Mesothelial cell of epicardium (in vitro differentiated cells): ENCODE data around the gene ADM2. TPM values are rescaled to one million over a fixed set of nuclear protein-coding genes. Genes with fewer than 3 reads are reported as not detected.

Experiments
- DNase-seq, 2 experiments: peaks; one replicate each; pipeline ENCODE4 v3.0.0; 2021; ENCODE audit warnings: low spot score in 2 of 2; ENCODE audit not compliant: unreplicated experiment in 2 of 2
- H3K27ac Mint-ChIP-seq: 2 replicates; pipeline ENCODE4 v1.8.0; 2021; ENCODE audit warnings: mixed read lengths
- H3K27me3 Mint-ChIP-seq: 2 replicates; pipeline ENCODE4 v1.8.0; 2021; ENCODE audit warnings: low read depth, mixed read lengths
- H3K36me3 Mint-ChIP-seq: 2 replicates; pipeline ENCODE4 v1.8.0; 2021; ENCODE audit warnings: mixed read lengths
- H3K4me1 Mint-ChIP-seq: 2 replicates; pipeline ENCODE4 v1.8.0; 2021; ENCODE audit warnings: mixed read lengths
- H3K4me3 Mint-ChIP-seq: 2 replicates; pipeline ENCODE4 v1.8.0; 2021; ENCODE audit warnings: mild to moderate bottlenecking, moderate library complexity, mixed read lengths
- H3K9me3 Mint-ChIP-seq: 2 replicates; pipeline ENCODE4 v1.8.0; 2021; ENCODE audit warnings: mixed read lengths
- total RNA-seq: library from RNA; stranded (reverse); gene quantifications from 3 replicates; pipeline ENCODE4 v1.2.1, GENCODE V29; 2021
- TF ChIP-seq, protein P1 (sequence below): fragments of 200-600 bp; sonication (generic); IDR thresholded peaks from one replicate; pipeline ENCODE4 v1.5.0; 2021; ENCODE audit warnings: antibody characterized with exemption; ENCODE audit not compliant: unreplicated experiment

Gene ADM2
- total RNA-seq, 1 donor from 2014 or later, result 1.4 TPM

- no peak overlapping the region for H3K27ac Mint-ChIP-seq
Measured at GRCh38 chr22:50439871-50440331, 41.4 kb upstream of the ADM2 start.

DNA sequence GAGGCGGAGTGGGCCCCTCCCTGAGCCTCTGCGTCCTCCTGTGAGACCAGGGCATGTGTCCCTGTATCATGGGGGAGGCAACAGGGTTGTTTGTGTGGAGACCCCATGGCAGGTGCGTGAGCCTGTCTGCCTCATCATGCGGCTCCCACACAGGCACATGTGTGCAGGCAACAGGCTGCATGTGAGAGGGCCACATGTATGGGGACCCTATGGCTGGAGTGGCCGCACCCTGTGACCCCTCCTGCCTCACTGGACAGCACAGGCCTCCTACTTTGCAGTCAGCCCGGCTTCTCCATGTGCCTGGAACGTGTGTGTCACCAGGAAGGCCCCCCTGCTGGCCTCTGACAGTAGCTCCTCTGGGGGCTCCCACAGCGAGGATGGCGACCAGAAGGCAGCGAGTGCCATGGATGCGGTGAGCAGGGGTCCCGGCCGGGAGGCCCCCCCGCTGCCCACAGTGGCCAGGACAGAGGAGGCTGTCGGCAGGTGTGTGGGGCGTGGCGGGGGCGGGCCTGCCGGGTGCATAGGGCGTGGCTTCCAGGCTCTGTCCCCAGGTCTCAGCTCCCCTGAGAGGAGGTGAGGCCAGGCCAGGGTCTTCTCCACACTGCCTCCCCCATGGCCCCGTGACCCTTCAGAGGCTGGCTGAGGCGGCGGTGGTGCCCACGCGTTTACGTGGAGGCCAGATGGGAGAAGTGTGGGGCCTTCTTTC, 40.6 kb upstream of the ADM2 start:
- TF ChIP-seq, protein P1, sequence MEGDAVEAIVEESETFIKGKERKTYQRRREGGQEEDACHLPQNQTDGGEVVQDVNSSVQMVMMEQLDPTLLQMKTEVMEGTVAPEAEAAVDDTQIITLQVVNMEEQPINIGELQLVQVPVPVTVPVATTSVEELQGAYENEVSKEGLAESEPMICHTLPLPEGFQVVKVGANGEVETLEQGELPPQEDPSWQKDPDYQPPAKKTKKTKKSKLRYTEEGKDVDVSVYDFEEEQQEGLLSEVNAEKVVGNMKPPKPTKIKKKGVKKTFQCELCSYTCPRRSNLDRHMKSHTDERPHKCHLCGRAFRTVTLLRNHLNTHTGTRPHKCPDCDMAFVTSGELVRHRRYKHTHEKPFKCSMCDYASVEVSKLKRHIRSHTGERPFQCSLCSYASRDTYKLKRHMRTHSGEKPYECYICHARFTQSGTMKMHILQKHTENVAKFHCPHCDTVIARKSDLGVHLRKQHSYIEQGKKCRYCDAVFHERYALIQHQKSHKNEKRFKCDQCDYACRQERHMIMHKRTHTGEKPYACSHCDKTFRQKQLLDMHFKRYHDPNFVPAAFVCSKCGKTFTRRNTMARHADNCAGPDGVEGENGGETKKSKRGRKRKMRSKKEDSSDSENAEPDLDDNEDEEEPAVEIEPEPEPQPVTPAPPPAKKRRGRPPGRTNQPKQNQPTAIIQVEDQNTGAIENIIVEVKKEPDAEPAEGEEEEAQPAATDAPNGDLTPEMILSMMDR, result no peak
- H3K27me3 Mint-ChIP-seq, result no peaks in the 10 kb centered on the region
- no peak overlapping the region for H3K4me3 Mint-ChIP-seq
- H3K27ac Mint-ChIP-seq, result no peak overlapping the region
- no peaks in the 10 kb centered on the region for H3K4me1 Mint-ChIP-seq
- H3K9me3 Mint-ChIP-seq, result no peaks in the 10 kb centered on the region
- peaks cover 3% of the 10 kb centered on the region for H3K36me3 Mint-ChIP-seq
- DNase-seq, result no peak

More at GRCh38 chr22:50439871-50440331, 41.4 kb upstream of the ADM2 start:
- Mint-ChIP-seq H3K4me1 (no peaks in the 10 kb centered on the region), H3K36me3 (peaks cover 6% of the 10 kb centered on the region), H3K9me3 (no peaks in the 10 kb centered on the region), H3K27me3 (no peaks in the 10 kb centered on the region), H3K4me3 (no peak overlapping the region)
- no peak for DNase-seq
- TF ChIP-seq, protein P1, result no peak

GRCh38 chr22:50441428-50441993, 39.8 kb upstream of the ADM2 start:
- DNase-seq, result no peak

GRCh38 chr22:50443197-50443596, 38.1 kb upstream of the ADM2 start:
- Mint-ChIP-seq H3K4me1 (no peaks in the 10 kb centered on the region), H3K27ac (peak overlapping the region; percentile 21), H3K9me3 (no peaks in the 10 kb centered on the region), H3K36me3 (peaks cover 3% of the 10 kb centered on the region), H3K27me3 (no peaks in the 10 kb centered on the region), H3K4me3 (no peak overlapping the region)
- TF ChIP-seq, protein P1, result no peak
- no peak for DNase-seq

More at GRCh38 chr22:50441428-50441993, 39.8 kb upstream of the ADM2 start:
- no peaks in the 10 kb centered on the region for H3K4me1 Mint-ChIP-seq
- no peaks in the 10 kb centered on the region for H3K27me3 Mint-ChIP-seq
- no peak overlapping the region for H3K4me3 Mint-ChIP-seq
- H3K36me3 Mint-ChIP-seq, result peaks cover 3% of the 10 kb centered on the region
- no peaks in the 10 kb centered on the region for H3K9me3 Mint-ChIP-seq
- H3K27ac Mint-ChIP-seq, result no peak overlapping the region
- TF ChIP-seq, protein P1, result no peak

- Mint-ChIP-seq H3K36me3 (peaks cover 4% of the 10 kb centered on the region), H3K27ac (no peak overlapping the region), H3K27me3 (no peaks in the 10 kb centered on the region), H3K4me3 (no peak overlapping the region), H3K9me3 (no peaks in the 10 kb centered on the region), H3K4me1 (no peaks in the 10 kb centered on the region)
- TF ChIP-seq, protein P1, result no peak
- no peak for DNase-seq
Measured at GRCh38 chr22:50443801-50444625, 37.3 kb upstream of the ADM2 start.
